Thyroid gland (tissue), 4 donors: ENCODE measurements around the gene RMI2. TPM values are rescaled to one million over a fixed set of nuclear protein-coding genes. Genes with fewer than 3 reads are reported as not detected.

Source experiments
- DNase-seq, 2 donors: peaks; one replicate each; pipeline ENCODE4 v3.0.0-alpha.2; 2019
- H3K27ac ChIP-seq, 3 donors: fragments of 200-600 bp; sonication (generic); 1 replicate in 2 of 3; 2 replicates in 1 of 3; pipeline ENCODE4 v1.5.1; 2016 to 2019; ENCODE audit warnings: mild to moderate bottlenecking in 1 of 3, moderate library complexity in 1 of 3
- H3K27me3 ChIP-seq: fragments of 200-600 bp; sonication (generic); one replicate; pipeline ENCODE4 v1.5.1; 2019
- H3K36me3 ChIP-seq, 2 donors: fragments of 200-600 bp; sonication (generic); one replicate each; pipeline ENCODE4 v1.5.1; 2016 to 2019
- H3K4me1 ChIP-seq, 2 donors: fragments of 200-600 bp; sonication (generic); one replicate each; pipeline ENCODE4 v1.5.1; 2017 to 2019
- H3K4me3 ChIP-seq, 3 donors: fragments of 200-600 bp; sonication (generic); replicated peaks in 1 of 3; 1 replicate in 2 of 3; 2 replicates in 1 of 3; pipeline ENCODE4 v1.5.1; 2016; ENCODE audit warnings: mild to moderate bottlenecking in 1 of 3
- H3K9me3 ChIP-seq: fragments of 200-600 bp; sonication (generic); one replicate; pipeline ENCODE4 v1.5.1; 2017
- CTCF ChIP-seq, 6 experiments: fragments of 200-600 bp in 3 of 6; fragments of 450-650 bp in 3 of 6; sonication (generic) in 3 of 6; IDR thresholded peaks; one replicate each; pipeline ENCODE4 v1.5.1; 2016 to 2019; ENCODE audit warnings: antibody characterized with exemption in 6 of 6, mild to moderate bottlenecking in 2 of 6, inconsistent platforms in 1 of 6, moderate library complexity in 1 of 6
- POLR2A ChIP-seq, 2 donors: fragments of 450-650 bp; IDR thresholded peaks; one replicate each; pipeline ENCODE4 v1.6.1; 2017; ENCODE audit warnings: antibody characterized with exemption in 2 of 2, mild to moderate bottlenecking in 2 of 2, moderate library complexity in 1 of 2
- WGBS, 2 donors: methylation state at CpG; one replicate each; pipeline ENCODE4 v1.1.5; 2017; 5-methylcytosine and 5-hydroxymethylcytosine counted together
- intact Hi-C: fragments of 100-400 bp; cut with DNase I; formaldehyde crosslinking; loops from one replicate; pipeline ENCODE4 v1.15.1; 2023
- total RNA-seq, 4 donors: library from RNA; depleted of rRNA; stranded (reverse); fragments of >200 nt; gene quantifications; one replicate each; pipeline ENCODE4 v1.2.3, GENCODE V29; 2016

RMI2 gene
- total RNA-seq, 4 donors from 2014 or later = 2.5 to 2.8 (median 2.6) TPM; not detected in 1

- 89 to 91% methylated on average over 7 to 9 of the region's 9 CpGs for WGBS, 2 donors
- no peaks in the 10 kb centered on the region for H3K36me3 ChIP-seq
- no peaks in the 10 kb centered on the region for H3K27me3 ChIP-seq
- H3K4me1 ChIP-seq = peaks cover 10 to 27% of the 10 kb centered on the region in 2 donors
- intact Hi-C loops = no loop called here
- TF ChIP-seq CTCF (IDR thresholded peaks at IDR 0.05) (no peak), POLR2A (IDR thresholded peaks at IDR 0.05) (no peak)
- H3K4me3 ChIP-seq = no peak overlapping the region
- peak overlapping the region in 1 of 3 donors; percentile 64 for H3K27ac ChIP-seq
- no peak for DNase-seq
- H3K9me3 ChIP-seq = no peaks in the 10 kb centered on the region
These were observed 19.0 kb upstream of the RMI2 start for GRCh38 chr16:11326084-11326736.

- TF ChIP-seq POLR2A (IDR thresholded peaks at IDR 0.05) = no peak
- TF ChIP-seq CTCF (IDR thresholded peaks at IDR 0.05) = no peak
These were observed 18.5 kb upstream of the RMI2 start for GRCh38 chr16:11326737-11327276.

GRCh38 chr16:11327277-11328171 lies 17.7 kb upstream of the RMI2 start:
- DNase-seq = peak; percentile 66 to 69
- no peak overlapping the region for H3K4me3 ChIP-seq
- H3K9me3 ChIP-seq = no peaks in the 10 kb centered on the region
- H3K27ac ChIP-seq = peak overlapping the region in 2 of 3 donors; percentile 26 to 64
- no peaks in the 10 kb centered on the region for H3K36me3 ChIP-seq
- intact Hi-C loops = no loop called here
- WGBS, 2 donors = 55 to 67% methylated on average over 22 to 23 of the region's 23 CpGs
- TF ChIP-seq CTCF (IDR thresholded peaks at IDR 0.05) = no peak
- no peaks in the 10 kb centered on the region for H3K27me3 ChIP-seq
- peaks cover 10 to 27% of the 10 kb centered on the region in 2 donors for H3K4me1 ChIP-seq

More at GRCh38 chr16:11326737-11327276, 18.5 kb upstream of the RMI2 start:
- no peaks in the 10 kb centered on the region for H3K36me3 ChIP-seq
- 88 to 91% methylated on average over 9 of the region's 9 CpGs for WGBS, 2 donors
- H3K27me3 ChIP-seq = no peaks in the 10 kb centered on the region
- intact Hi-C loops = no loop called here
- H3K4me3 ChIP-seq = no peak overlapping the region
- no peak for DNase-seq
- peaks cover 10 to 27% of the 10 kb centered on the region in 2 donors for H3K4me1 ChIP-seq
- H3K9me3 ChIP-seq = no peaks in the 10 kb centered on the region
- H3K27ac ChIP-seq = peak overlapping the region in 2 of 3 donors; percentile 26 to 64

GRCh38 chr16:11328172-11329070 lies 16.8 kb upstream of the RMI2 start:
- TF ChIP-seq POLR2A (IDR thresholded peaks at IDR 0.05) (no peak), CTCF (IDR thresholded peaks at IDR 0.05) (no peak)
- DNase-seq = peak; percentile 66 to 72
- Histone ChIP-seq H3K9me3 (no peaks in the 10 kb centered on the region), H3K36me3 (no peaks in the 10 kb centered on the region), H3K4me3 (no peak overlapping the region), H3K27ac (peak overlapping the region; percentile 57 to 59 (median 59)), H3K27me3 (no peaks in the 10 kb centered on the region), H3K4me1 (peaks cover 10 to 27% of the 10 kb centered on the region in 2 donors)
- 32 to 41% methylated on average over 10 of the region's 12 CpGs for whole genome bisulfite sequencing, 2 donors
- intact Hi-C loops = no loop called here
